Smooth muscle cell (in vitro differentiated cells): Measurements from ENCODE around the gene ANKRD6. TPM values are rescaled to one million over a fixed set of nuclear protein-coding genes. Genes with fewer than 3 reads are reported as not detected.
A peak's percentile ranks its signal among the peaks of the same experiment; 100 is the strongest.

Source experiments
- DNase-seq: peaks from one replicate; lab custom pipeline; 2025; ENCODE audit not compliant: unreplicated experiment; lab: John Stamatoyannopoulos, UW
- H2AFZ ChIP-seq: fragments of 200-600 bp; sonication (generic); 2 replicates; pipeline ENCODE4 v1.6.0; 2016; ENCODE audit warnings: antibody characterized with exemption, low read depth, mild to moderate bottlenecking
- H3F3A ChIP-seq: fragments of 200-600 bp; sonication (generic); 2 replicates; pipeline ENCODE4 v1.6.0; 2017; ENCODE audit warnings: antibody characterized with exemption, low read depth
- H3K27ac ChIP-seq: fragments of 200-600 bp; sonication (generic); 2 replicates; pipeline ENCODE4 v1.5.1; 2016; ENCODE audit warnings: low read depth, mild to moderate bottlenecking
- H3K27me3 ChIP-seq: fragments of 200-600 bp; sonication (generic); 2 replicates; pipeline ENCODE4 v1.6.1; 2016; ENCODE audit warnings: low read depth, mild to moderate bottlenecking
- H3K36me3 ChIP-seq: fragments of 200-600 bp; sonication (generic); 2 replicates; pipeline ENCODE4 v1.5.1; 2016; ENCODE audit warnings: low read depth
- H3K4me1 ChIP-seq: fragments of 200-600 bp; sonication (generic); 2 replicates; pipeline ENCODE4 v1.5.1; 2016; ENCODE audit warnings: low read depth
- H3K4me2 ChIP-seq: fragments of 200-600 bp; sonication (generic); 2 replicates; pipeline ENCODE4 v1.6.0; 2016; ENCODE audit warnings: mild to moderate bottlenecking
- H3K4me3 ChIP-seq: fragments of 200-600 bp; sonication (generic); 2 replicates; pipeline ENCODE4 v1.5.1; 2016; ENCODE audit warnings: mild to moderate bottlenecking
- H3K79me2 ChIP-seq: fragments of 200-600 bp; sonication (generic); 2 replicates; pipeline ENCODE4 v1.6.0; 2016; ENCODE audit warnings: low read depth, mild to moderate bottlenecking
- H3K9ac ChIP-seq: fragments of 200-600 bp; sonication (generic); 2 replicates; pipeline ENCODE4 v1.6.0; 2016; ENCODE audit warnings: low read depth
- H3K9me3 ChIP-seq: fragments of 200-600 bp; sonication (generic); replicated peaks from 2 replicates; pipeline ENCODE4 v1.5.1; 2016; ENCODE audit warnings: low read depth
- H4K20me1 ChIP-seq: fragments of 200-600 bp; sonication (generic); 2 replicates; pipeline ENCODE4 v1.6.0; 2016; ENCODE audit warnings: low read depth
- WGBS: methylation state at CpG from one replicate; pipeline ENCODE4 v1.1.7; 2016; ENCODE audit warnings: low lambda C conversion rate; 5-methylcytosine and 5-hydroxymethylcytosine counted together
- polyA plus RNA-seq: library from polyadenylated mRNA; unstranded; fragments of >200 nt; fragmentation: Nextera tagmentation; extraction: Ambion mirVana; gene quantifications from 2 replicates; pipeline ENCODE4 v1.2.1, GENCODE V29; 2016
- total RNA-seq: library from RNA; depleted of rRNA; stranded (reverse); fragments of >200 nt; gene quantifications from 2 replicates; pipeline ENCODE4 v1.2.3, GENCODE V29; 2014
- TF ChIP-seq, protein P1 (sequence below): fragments of 200-600 bp; sonication (generic); IDR thresholded peaks from 2 replicates; pipeline ENCODE4 v1.5.1; 2017; ENCODE audit warnings: borderline replicate concordance, mild to moderate bottlenecking, antibody characterized with exemption; ENCODE audit not compliant: insufficient read depth, poor library complexity, severe bottlenecking

ANKRD6 gene
- total and polyA plus RNA-seq, 2 experiments from 2014 or later = 5.2 to 10.7 TPM

GRCh38 chr6:89610149-89610642 lies 177.2 kb downstream of the ANKRD6 start:
- Histone ChIP-seq H4K20me1 (no peaks in the 10 kb centered on the region), H2AFZ (no peak overlapping the region), H3K4me3 (no peak overlapping the region), H3K79me2 (no peaks in the 10 kb centered on the region), H3K9me3 (no peaks in the 10 kb centered on the region), H3K9ac (no peak overlapping the region), H3F3A (no peaks in the 10 kb centered on the region), H3K27ac (no peak overlapping the region), H3K27me3 (no peaks in the 10 kb centered on the region), H3K4me2 (no peak overlapping the region), H3K4me1 (no peaks in the 10 kb centered on the region), H3K36me3 (no peaks in the 10 kb centered on the region)
- WGBS = 50% methylated on average over 11 of the region's 11 CpGs
- TF ChIP-seq, protein P1, sequence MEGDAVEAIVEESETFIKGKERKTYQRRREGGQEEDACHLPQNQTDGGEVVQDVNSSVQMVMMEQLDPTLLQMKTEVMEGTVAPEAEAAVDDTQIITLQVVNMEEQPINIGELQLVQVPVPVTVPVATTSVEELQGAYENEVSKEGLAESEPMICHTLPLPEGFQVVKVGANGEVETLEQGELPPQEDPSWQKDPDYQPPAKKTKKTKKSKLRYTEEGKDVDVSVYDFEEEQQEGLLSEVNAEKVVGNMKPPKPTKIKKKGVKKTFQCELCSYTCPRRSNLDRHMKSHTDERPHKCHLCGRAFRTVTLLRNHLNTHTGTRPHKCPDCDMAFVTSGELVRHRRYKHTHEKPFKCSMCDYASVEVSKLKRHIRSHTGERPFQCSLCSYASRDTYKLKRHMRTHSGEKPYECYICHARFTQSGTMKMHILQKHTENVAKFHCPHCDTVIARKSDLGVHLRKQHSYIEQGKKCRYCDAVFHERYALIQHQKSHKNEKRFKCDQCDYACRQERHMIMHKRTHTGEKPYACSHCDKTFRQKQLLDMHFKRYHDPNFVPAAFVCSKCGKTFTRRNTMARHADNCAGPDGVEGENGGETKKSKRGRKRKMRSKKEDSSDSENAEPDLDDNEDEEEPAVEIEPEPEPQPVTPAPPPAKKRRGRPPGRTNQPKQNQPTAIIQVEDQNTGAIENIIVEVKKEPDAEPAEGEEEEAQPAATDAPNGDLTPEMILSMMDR = peak; percentile 95
- DNase-seq = peak; percentile 25

GRCh38 chr6:89611666-89612065 lies 178.7 kb downstream of the ANKRD6 start:
- Histone ChIP-seq H3K27ac (no peak overlapping the region), H3K9ac (no peak overlapping the region), H3K9me3 (no peaks in the 10 kb centered on the region), H4K20me1 (no peaks in the 10 kb centered on the region), H3K4me3 (no peak overlapping the region), H3F3A (no peaks in the 10 kb centered on the region), H3K36me3 (no peaks in the 10 kb centered on the region), H3K4me2 (no peak overlapping the region), H3K4me1 (no peaks in the 10 kb centered on the region), H2AFZ (no peak overlapping the region), H3K27me3 (no peaks in the 10 kb centered on the region), H3K79me2 (no peaks in the 10 kb centered on the region)
- no peak for DNase-seq
- TF ChIP-seq, protein P1 = no peak

DNA sequence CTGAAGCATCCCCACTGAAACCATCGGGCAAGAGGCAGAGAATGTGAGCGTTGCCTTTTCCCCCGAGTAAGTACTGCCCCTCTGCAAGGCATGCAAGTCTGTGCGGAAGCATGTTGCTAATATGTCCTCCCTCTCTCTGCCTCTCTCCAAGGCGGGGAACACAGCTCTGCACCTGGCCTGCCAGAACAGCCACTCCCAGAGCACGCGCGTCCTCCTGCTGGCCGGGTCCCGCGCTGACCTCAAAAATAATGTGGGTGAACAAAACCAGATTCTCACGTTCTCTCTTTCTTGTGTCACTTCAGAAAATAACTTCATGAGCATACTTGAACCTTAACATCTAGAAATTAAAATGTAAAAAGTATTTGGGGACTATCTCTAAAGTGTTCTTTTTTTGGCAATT lies 179.2 kb downstream of the ANKRD6 start:
- TF ChIP-seq, protein P1 = no peak
- no peak overlapping the region for H3K4me2 ChIP-seq

GRCh38 chr6:89613790-89614189 lies 180.8 kb downstream of the ANKRD6 start:
- Histone ChIP-seq H3K4me3 (no peak overlapping the region), H3K4me2 (no peak overlapping the region), H2AFZ (no peak overlapping the region), H3K79me2 (no peaks in the 10 kb centered on the region), H3K27me3 (no peaks in the 10 kb centered on the region), H3K36me3 (no peaks in the 10 kb centered on the region), H3K9ac (no peak overlapping the region), H3K9me3 (no peaks in the 10 kb centered on the region), H3F3A (no peaks in the 10 kb centered on the region), H4K20me1 (no peaks in the 10 kb centered on the region), H3K27ac (no peak overlapping the region), H3K4me1 (no peaks in the 10 kb centered on the region)
- TF ChIP-seq, protein P1 = no peak
- 98% methylated on average over 5 of the region's 5 CpGs for WGBS
- no peak for DNase-seq

More for the DNA sequence above, 179.2 kb downstream of the ANKRD6 start:
- Histone ChIP-seq H3K36me3 (no peaks in the 10 kb centered on the region), H3K4me1 (no peaks in the 10 kb centered on the region), H2AFZ (no peak overlapping the region), H3K79me2 (no peaks in the 10 kb centered on the region), H3K27me3 (no peaks in the 10 kb centered on the region), H3K4me3 (no peak overlapping the region), H3K9ac (no peak overlapping the region), H3F3A (no peaks in the 10 kb centered on the region), H3K9me3 (no peaks in the 10 kb centered on the region), H3K27ac (no peak overlapping the region), H4K20me1 (no peaks in the 10 kb centered on the region)
- DNase-seq = no peak
- 88% methylated on average over 12 of the region's 12 CpGs for WGBS
